ENCODE measurements around the gene TH.

Gene TH

DNA sequence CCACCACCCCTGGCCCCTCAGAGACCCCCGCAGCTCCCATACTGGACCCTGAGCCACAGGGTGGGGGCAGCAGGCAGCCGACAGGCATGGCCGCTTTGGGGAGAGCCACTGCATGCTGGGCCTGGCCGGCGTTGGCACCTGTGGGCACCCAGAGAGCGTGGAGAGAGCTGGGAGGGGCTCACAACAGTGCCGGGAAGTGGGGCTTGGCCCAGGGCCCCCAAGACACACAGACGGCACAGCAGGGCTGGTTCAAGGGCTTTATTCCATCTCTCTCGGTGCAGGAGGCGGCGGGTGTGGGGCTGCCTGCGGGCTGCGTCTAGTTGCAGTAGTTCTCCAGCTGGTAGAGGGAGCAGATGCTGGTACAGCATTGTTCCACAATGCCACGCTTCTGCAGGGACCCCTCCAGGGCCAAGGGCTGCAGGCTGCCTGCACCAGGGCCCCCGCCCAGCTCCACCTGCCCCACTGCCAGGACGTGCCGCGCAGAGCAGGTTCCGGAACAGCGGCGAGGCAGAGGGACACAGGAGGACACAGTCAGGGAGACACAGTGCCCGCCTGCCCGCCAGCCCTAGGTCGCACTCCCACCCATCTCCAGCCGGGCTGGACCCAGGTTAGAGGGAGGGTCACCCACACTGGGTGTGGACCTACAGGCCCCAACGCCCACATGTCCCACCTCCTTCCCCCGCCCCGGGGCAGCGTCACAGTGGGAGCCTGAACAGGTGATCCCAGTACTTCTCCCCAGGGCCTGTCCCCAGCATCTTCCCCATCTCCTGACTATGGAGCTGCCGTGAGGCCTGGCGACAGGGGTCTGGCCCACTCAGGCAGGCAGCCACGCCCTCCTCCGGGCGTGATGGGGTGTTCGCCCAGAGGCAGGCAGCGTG is 11.8 kb downstream of the TH start:
- DNase-seq (ENCODE audit: low spot score), result no peak

DNA sequence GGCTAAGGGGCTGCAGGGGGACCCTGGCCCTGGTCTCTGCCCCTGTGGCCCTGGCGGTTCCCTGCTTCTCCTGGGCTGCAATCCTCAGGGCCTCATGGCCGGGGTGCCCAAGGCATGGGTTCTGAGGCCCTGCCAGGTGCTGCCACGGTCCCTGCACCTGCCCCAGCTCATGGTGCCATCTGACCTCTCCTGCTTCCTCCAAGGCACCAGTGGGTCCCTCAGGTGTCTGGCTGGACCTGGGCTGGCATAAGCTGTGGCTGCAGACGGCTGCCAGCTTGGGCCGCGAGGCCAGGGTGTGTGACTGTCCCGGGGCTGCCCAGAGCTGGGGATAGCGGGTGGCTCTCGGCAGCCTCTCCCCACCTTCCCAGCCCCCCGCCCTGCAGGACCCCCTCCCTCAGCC is 12.6 kb downstream of the TH start:
- no peak for DNase-seq (ENCODE audit: low spot score)

DNA sequence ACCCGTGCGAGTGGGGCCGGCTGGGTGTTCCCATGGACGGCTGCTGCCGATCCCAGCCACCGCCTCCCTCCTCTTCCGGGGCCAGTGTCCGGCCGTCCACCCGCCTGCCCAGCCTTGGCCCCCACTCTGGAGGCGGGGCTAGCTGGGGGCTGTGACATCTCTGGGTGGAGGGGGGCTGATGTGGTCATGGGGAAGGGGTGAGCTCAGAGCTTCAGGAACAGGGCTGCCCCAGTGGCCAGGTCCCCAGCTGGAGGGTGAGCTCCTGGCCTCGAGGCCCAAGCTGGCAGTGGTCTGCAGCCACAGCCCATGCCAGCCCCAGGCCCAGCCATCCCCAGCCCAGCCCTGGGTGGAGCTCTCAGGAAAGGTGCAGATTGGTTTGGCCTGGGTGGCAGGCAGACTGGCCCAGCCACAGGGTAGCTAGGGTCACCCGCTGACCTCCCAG is 13.3 kb downstream of the TH start:
- DNase-seq (ENCODE audit: low spot score), result no peak

DNA sequence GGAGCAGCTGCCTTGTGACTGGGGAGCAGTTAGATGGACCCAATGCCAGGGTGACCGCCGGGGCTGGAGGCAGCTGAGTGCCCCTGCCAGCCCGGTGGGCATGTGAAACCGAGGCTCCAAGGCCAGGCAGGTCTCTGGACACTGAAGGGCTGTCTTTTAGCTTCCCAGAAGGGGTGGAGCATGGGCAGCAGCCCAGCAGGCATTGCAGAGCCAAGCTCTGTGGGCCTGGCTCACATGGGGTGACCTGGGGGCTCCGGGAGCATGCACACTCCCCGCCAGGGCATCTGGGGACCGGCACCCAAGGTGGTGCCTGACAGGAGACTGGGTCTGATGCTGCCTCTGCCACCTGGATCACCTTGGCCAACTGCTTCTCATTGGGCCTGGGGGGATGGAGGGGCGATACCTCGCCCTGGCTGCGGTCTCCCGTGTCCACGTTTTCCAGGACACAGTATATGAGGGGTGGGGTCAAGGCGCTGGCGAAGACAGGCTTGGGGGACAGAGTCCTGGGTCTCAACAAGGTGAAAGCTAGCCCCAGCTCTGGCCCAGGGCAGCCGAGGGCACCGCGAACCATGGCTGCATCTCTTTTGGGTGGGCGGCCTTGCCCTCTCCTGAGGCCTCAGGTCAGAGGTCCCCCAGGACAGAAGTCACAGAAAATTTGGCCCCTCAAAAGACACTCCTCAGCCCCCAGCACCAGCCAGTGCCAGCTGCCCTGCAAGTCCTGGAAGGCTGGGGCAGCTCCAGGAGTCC is 14.1 kb downstream of the TH start:
- no peak for DNase-seq (ENCODE audit: low spot score)

DNA sequence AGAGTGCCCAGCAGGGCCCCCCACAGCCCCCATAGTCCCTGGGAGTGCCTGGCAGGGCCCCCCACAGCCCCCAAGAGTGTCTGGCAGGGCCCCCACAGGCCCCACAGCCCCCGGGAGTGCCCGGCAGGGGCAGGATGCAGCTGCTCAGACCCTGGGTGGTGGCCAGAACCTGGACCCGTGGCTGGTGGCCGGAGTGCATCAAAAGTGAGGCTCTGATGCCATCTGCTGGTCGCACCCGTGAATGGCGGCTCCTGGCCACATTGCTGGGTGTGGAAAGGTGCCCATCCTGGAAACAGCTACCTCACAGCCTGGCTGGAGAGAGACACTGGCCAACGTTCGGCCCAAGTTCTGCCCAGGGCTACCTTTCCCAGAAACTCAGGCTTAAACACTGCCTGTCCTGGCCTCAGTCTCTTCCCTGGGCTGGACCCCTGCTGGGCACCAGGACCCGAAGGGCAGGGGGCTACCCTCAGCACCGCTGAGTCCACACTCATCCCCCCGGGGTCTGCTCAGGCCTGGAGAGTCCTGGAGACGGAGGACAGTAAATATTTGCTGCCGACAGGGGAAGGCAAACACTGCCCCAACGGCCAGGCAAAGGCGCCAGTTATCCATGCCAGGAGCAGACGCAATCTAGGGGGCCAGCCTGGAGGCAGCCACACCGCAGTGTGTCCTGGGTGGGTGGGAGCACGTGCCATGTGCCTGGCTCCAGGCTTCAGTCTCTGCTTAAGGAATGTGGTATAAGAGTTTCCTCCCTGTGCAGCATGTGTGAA is 15.0 kb downstream of the TH start:
- peak; percentile 69 for DNase-seq (ENCODE audit: low spot score)

DNA sequence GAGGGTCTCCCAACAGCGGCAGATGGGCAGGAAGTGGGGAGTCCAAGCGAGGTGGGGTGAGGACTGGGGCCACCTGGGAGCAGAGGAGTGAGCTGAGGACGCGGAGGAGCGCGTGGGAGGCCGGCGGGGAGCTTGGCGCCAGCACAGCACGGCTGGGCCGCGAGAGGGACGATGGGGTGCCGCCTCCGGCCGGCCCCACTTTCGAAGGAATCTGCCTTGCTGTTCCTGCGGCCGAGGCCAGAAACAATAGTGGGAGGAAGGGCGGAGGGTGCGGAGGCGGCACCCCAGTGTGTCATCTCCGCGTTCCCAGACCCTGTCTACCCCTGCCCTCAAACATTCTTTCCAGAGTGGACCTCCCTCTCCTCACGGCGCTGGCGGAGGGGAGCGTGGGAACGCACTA is 16.1 kb downstream of the TH start:
- no peak for DNase-seq (ENCODE audit: low spot score)

DNA sequence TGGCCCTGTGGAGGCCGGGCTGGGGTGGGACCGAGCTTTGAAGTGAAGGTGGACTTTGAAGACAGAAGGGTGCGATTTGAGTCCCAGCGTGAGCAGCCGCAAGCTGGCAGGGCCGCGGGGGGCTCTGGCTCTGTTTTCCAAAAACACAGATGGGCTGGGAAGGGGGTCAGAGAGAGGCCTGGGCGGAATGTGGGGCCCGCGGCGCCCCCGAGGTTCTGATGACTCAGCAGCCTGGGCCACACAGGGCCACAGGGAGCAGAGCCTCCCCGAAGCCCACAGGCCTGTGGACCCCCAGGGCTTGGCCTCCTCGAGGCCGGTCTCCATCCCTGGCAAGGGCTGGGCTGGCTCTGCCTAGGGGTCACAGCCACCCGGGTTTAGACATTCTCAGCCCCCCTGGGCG is 16.7 kb downstream of the TH start:
- DNase-seq (ENCODE audit: low spot score), result no peak

DNA sequence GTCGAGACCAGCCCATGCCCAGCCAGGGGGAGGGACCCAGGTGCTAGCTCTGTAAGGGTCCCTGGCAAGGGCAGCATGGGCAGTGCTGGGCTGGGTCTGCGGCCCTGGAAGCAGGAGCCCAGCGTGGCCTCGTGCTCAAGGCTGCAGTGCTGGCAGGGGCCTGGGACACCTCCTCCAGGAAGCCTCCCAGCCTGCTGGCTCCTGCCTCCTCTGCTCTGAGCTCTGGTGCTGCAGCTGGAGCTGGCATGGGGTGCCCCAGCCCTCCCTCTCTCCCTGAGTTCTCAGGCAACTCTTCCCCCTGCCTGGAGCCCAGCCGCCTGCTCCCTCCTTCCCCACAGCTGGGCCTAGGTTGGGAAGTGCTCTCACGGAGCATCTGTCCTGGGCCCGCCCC is 17.4 kb downstream of the TH start:
- no peak for DNase-seq (ENCODE audit: low spot score)

DNA sequence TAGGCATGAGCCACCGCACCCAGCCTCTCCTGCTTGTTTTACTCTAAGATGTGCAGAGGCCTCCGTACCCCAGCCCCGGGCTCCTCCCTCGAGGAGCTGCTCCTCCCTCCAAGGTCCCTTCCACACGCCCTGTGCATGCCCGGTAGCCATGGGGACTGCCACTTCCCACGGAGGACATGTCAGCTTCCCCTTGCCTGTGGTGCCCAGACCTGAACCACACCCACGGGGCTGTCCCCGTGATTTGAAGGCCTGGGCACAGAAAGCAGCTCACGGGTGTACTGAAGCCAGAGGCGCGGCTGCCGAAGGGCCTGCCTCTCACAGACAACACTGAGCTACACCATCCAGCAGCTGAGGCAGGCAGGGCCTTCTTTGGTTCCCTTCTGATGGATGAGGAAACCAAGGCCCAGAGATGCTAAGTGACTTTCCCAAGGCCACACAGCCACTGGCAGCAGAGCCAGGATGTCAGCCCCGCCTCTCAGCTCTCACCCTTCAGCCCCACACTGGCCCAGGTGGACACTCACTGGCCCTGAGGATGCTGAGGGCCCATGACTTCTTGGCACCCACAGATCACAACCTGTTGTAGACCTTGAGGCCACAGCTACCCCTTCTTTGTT is 17.9 kb downstream of the TH start:
- no peak for DNase-seq (ENCODE audit: low spot score)

DNA sequence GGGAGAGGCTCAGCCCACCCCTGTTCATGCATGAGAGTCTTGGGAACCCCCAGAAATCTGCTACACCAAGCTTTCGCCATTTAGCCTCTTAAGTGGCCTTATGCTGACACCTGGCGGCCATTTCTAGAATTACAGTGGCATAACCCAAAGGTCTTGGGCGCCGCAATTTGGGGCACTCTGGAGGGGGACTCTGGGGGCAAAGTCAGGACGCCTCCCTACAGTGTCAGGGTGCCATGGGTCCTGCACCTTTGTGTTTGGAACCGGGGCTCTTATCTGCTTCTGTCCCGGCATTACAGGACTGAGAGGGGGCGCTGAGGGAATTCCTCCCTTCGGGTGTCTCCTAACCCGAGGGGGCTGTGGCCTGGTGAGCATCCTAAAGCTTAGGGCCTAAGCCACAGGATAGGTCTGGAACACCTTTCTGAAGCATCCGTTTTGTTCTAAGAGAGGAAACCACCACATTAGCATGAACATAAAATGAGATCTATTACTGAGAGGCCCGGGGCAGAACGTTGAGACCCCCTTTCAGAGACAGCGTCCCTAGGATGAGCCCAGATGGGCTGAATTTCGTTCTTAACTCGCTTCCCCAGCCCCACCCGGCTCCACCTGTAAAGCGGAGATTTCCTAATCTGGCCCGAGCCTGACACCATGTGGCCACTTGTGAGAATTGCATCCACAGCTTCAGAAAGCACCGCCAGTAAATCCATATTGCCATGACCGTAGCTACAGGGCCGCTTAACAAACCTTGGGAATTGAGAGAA is 19.9 kb downstream of the TH start:
- peak; percentile 87 for DNase-seq (ENCODE audit: low spot score)

DNA sequence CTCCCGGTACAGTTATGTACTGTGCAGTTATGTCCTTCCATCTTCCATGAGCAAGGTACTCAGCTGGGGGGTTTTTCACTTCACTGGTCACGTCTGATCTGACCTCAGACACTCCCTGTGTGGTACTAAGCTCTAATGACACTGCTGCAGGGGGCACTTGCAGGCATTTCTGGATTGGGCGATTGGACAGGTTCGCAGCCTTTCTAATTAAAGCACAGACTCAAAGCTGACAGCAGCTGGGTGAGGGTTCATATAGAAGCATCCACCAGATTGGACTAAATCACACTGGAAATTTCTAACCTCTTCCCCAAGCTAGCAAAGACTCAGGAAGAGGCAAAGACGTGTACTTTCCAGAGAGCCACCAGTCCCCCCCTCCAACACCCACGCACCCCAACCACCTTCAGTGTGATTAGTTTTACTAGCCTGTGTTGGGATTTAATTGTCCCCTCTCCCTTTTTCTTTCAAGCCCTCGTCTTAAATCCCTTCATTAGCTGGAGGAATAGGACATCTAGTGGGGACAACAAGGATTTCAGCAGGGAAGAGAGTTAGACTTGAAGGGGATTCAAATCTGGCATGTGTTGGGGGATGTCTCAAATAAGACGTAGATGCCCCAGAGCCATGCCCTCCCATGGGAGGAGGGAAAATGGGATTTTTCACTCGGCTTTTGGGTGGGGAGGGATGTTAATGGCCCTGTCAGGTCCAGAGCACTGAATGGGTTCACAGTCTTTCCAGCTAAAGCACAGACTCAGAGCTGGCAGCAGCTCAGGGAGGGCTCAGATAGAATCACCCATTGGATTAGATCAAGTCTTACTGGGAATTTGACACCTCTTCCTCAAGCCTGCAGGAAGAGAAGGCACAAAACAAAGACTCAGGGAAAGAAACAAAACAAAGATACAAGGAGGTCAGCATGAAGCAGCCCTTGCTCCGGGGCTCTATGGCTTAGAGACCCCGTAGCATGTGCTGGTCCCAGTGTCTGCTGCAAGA is 21.5 kb downstream of the TH start:
- no peak for DNase-seq (ENCODE audit: low spot score)

DNA sequence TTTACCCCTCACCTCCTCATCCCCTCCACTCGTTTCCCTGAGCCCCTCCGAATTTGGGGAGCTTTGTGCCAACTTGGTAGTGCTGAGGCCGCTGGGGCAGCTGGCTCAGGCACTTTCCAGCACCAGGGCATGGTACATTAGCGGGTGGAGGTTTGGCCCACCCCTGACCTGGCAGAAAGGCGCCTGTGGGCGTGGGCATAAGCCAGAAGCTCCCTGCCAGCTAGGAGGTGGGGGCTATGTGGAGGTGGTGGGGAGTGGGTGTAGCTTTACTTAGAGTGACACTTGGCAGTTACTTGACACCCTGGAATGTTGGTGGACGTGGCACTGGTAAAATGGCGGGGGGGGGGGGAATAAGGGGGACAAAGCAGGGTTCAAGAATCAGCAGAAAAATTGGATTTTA is 22.2 kb downstream of the TH start:
- no peak for DNase-seq (ENCODE audit: low spot score)

DNA sequence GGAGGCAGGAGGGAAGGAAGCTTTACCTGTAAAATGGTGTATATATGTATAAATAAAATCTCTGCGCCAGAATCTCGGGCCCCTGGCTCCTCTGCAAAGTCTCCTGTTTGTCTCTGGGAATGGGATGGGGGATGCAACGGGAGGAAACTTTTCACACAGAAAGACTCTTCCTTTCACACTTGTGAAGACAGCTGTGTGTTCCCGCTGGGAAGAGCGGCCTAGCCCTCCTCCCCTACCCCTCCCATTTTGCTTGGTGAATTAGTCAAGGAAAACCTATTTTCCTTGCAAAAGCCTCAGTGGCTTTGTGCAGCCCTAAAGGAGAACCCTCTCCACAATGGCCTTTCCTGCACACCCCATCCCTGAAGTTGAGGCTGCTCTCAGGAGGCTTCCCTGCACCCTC is 23.0 kb downstream of the TH start:
- no peak for DNase-seq (ENCODE audit: low spot score)

DNA sequence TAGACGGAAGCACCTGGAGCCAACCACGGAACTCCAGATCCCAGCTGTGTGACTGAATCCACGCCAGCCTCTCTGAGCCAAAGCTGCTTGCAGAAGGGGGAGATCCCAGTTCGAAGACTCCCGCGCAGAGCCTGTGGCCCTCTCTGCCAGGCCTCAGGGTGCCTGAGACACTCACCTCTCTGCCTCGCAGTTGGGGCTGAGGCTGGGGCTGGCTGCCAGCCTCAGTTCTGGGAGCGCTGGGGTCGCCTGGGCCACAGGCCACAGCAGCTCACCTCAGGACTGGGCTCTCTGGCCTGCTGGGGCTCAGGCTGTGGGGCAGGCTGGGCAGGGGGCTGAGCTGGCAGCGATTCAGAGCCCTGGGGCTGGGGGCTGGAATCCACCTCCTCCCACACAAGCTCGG is 24.2 kb downstream of the TH start:
- no peak for DNase-seq (ENCODE audit: low spot score)

DNA sequence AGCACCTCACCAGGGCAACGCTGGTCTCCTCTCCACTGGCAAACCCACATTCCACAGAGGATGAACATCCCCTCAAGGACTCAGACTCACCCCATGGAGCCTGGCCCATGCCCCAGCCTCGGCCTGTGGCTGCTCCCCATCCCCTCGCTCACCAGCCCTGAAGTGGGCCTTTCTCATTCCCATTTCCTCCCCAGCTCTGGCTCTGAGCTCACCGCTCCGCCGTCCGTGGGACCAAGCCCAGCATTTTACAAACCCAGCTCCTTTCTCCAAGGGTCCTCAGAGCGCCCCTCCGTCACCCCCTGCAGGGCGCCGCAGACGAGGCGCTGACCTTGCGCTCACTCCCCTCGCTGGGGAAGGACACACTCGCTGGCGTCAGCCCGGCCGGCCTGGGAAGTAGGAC is 25.6 kb downstream of the TH start:
- DNase-seq (ENCODE audit: low spot score), result no peak

DNA sequence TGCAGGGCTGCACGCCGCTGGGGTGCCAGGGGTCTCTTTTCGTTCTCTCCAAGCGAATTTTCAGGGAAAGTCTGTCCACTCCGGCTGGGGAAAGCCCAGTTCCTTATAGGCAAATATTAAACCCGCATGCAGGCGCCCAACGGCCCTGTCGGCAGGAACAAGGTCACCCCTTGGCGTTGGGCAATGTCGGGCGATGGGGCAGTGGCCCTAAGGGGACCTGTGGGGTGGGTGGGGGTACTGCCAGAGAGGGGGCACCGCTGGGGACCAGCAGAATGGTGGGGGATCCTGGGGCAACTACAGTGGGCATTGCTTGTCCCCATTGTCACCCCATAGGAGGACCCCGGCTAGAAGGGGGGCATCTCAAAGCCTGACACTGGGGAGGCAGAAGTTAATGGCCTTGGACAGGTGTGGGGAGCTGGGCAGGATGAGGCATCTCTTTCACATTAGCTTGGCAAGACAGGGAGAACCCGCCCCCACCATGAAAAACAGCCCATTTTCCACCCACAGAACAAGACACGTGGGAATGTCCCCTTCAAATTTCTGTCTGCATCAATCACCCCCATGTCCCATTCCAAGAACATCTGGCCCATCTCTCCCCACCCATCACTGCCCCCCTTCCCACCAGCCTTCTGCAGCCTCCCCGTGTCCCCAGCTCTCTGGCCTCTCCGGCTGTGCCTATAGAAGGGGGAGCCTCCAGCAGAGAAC is 26.9 kb downstream of the TH start:
- DNase-seq (ENCODE audit: low spot score), result no peak

DNA sequence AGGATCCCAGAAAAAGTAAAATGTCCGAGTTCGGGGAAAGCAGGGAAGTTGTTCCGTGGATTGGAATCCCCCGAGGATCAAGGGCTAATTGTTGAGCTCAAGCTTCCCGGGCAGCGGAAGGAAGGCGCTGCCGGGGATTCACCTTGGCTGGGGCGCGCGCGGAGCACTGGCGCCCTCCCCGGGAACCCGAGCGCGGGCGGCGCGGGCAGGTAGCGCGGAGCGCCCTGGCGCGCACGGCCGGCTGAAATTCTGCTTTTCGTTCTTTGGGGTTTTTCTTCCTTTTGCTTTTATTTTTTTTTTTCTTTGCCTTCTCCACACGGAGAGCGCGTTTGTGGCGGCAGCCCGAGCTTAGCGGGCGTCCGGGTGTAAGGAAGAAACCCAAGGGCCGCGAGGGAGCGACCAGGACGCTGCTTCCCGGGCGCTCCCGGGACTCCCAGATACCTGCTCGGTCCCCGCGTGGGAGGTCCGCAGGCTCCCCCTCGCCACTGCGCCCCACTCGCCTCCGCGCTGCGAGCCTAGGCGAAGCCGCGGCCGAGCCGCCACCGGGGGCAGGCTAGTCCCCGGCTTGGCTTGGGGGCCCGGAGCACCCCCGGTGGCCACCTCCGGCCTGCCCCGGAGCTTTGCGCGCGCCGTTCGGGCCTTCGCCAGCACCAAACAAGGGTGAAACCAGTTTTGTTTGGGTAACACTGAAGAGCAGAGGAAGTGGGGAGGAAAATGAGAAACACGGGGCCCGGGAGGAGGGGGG is 27.6 kb downstream of the TH start:
- DNase-seq (ENCODE audit: low spot score), result no peak

DNA sequence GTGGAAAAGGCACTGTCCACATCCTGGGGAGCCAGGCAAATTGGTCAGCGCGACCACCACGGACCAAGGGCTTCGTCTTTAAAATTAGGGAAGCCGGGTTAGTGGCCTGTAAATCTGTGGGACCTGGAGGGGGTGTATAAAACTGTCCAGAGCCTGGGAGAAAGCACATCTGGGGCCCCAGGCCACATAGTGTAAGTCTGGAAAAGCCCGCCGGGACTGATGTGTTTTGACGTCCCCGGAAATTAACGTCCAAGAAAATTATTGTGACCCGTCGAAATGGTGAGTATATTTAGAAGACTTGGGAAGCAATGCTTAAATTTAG is 28.2 kb downstream of the TH start:
- DNase-seq (ENCODE audit: low spot score), result no peak

DNA sequence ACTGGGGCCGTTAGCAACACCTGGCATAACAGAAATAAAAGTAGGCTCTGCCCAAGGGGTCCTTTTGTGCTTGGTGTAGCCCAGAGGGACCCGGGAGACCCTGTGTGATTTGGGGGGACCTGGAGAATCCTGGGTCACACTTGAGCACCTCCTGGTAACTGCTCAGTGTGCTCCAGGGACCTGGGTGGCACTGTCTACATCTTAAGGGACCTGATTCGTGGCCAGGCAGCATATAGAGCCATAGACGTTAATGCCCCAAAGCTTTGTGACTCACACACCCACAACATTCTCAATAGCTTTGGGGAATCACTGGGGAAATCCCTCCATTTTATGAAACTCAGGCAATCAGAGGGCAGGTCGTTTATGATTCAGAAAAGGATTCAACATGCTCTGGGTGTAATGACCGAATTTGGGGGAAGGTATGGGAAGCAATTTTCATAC is 28.8 kb downstream of the TH start:
- no peak for DNase-seq (ENCODE audit: low spot score)
